MM.1S (cell line): Measurements from ENCODE around the gene PLEKHA5.

Source experiments
- DNase-seq: peaks from one replicate; pipeline ENCODE4 v3.0.0-alpha.2; 2015
- H2AFZ ChIP-seq: fragments of 300-600 bp; sonication (generic); 2 replicates; pipeline ENCODE4 v1.6.0; 2016; ENCODE audit warnings: antibody characterized with exemption, low read length
- H3F3A ChIP-seq: fragments of 300-600 bp; sonication (generic); 2 replicates; pipeline ENCODE4 v1.6.1; 2016; ENCODE audit warnings: mild to moderate bottlenecking, antibody characterized with exemption, low read length, moderate library complexity, mixed read lengths; ENCODE audit not compliant: insufficient read depth
- H3K27ac ChIP-seq: fragments of 300-600 bp; sonication (generic); 2 replicates; pipeline ENCODE4 v1.5.1; 2016; ENCODE audit warnings: mild to moderate bottlenecking, low read length
- H3K27me3 ChIP-seq: fragments of 300-600 bp; sonication (generic); replicated peaks from 2 replicates; pipeline ENCODE4 v1.6.0; 2016; ENCODE audit warnings: low read length; ENCODE audit not compliant: insufficient read depth
- H3K36me3 ChIP-seq: fragments of 300-600 bp; sonication (generic); replicated peaks from 2 replicates; pipeline ENCODE4 v1.6.1; 2016; ENCODE audit warnings: mild to moderate bottlenecking, low read length, mixed read lengths; ENCODE audit not compliant: insufficient read depth
- H3K4me1 ChIP-seq: fragments of 300-600 bp; sonication (generic); 2 replicates; pipeline ENCODE4 v1.6.1; 2016; ENCODE audit warnings: low read length, mixed read lengths
- H3K4me2 ChIP-seq: fragments of 300-600 bp; sonication (generic); 2 replicates; pipeline ENCODE4 v1.6.0; 2016; ENCODE audit warnings: low read depth, low read length
- H3K4me3 ChIP-seq: fragments of 300-600 bp; sonication (generic); 2 replicates; pipeline ENCODE4 v1.5.1; 2016; ENCODE audit warnings: low read length, mixed read lengths
- H3K79me2 ChIP-seq: fragments of 300-600 bp; sonication (generic); 2 replicates; pipeline ENCODE4 v1.6.1; 2016; ENCODE audit warnings: mixed run types, low read length, mixed read lengths
- H3K9ac ChIP-seq: fragments of 300-600 bp; sonication (generic); 2 replicates; pipeline ENCODE4 v1.6.1; 2016; ENCODE audit warnings: low read length, mixed read lengths
- H3K9me2 ChIP-seq: fragments of 300-600 bp; sonication (generic); replicated peaks from 2 replicates; pipeline ENCODE4 v1.6.1; 2016; ENCODE audit warnings: mild to moderate bottlenecking, low read length, mixed read lengths; ENCODE audit not compliant: insufficient read depth
- H3K9me3 ChIP-seq: fragments of 300-600 bp; sonication (generic); replicated peaks from 2 replicates; pipeline ENCODE4 v1.6.1; 2016; ENCODE audit warnings: mild to moderate bottlenecking, low read length, mixed read lengths; ENCODE audit not compliant: insufficient read depth
- H4K20me1 ChIP-seq: fragments of 300-600 bp; sonication (generic); 2 replicates; pipeline ENCODE4 v1.6.1; 2016; ENCODE audit warnings: mild to moderate bottlenecking, low read length, moderate library complexity, mixed read lengths; ENCODE audit not compliant: insufficient read depth
- CTCF ChIP-seq: fragments of 300-600 bp; sonication (generic); IDR thresholded peaks from 2 replicates; pipeline ENCODE4 v1.5.1; 2016; ENCODE audit warnings: antibody characterized with exemption, low read length, mixed read lengths
- EZH2 ChIP-seq: fragments of 300-600 bp; sonication (generic); optimal IDR thresholded peaks from 2 replicates; pipeline ENCODE3; 2017; ENCODE audit warnings: low read depth, mild to moderate bottlenecking, antibody characterized with exemption, low read length, mixed read lengths
- EZH2phosphoT487 ChIP-seq: fragments of 300-600 bp; sonication (generic); IDR thresholded peaks from 2 replicates; pipeline ENCODE4 v1.6.1; 2018; ENCODE audit warnings: antibody characterized with exemption, low read length

Gene PLEKHA5

GRCh38 chr12:19402743-19403431, 273.4 kb downstream of the PLEKHA5 start:
- Histone ChIP-seq H3K36me3 (no peaks in the 10 kb centered on the region), H3K4me1 (no peaks in the 10 kb centered on the region), H2AFZ (no peak overlapping the region), H4K20me1 (no peaks in the 10 kb centered on the region), H3K27ac (no peak overlapping the region), H3K4me2 (no peak overlapping the region), H3K4me3 (no peak overlapping the region), H3F3A (no peaks in the 10 kb centered on the region), H3K79me2 (no peaks in the 10 kb centered on the region), H3K27me3 (no peaks in the 10 kb centered on the region), H3K9ac (no peak overlapping the region), H3K9me2 (no peaks in the 10 kb centered on the region), H3K9me3 (no peaks in the 10 kb centered on the region)
- no peak for DNase-seq
- TF ChIP-seq CTCF (no peak), EZH2phosphoT487 (no peak), EZH2 (no peak)

GRCh38 chr12:19404242-19404880, 274.8 kb downstream of the PLEKHA5 start:
- Histone ChIP-seq H3K9ac (no peak overlapping the region), H2AFZ (no peak overlapping the region), H3F3A (no peaks in the 10 kb centered on the region), H3K27ac (no peak overlapping the region), H3K36me3 (no peaks in the 10 kb centered on the region), H3K9me2 (no peaks in the 10 kb centered on the region), H3K9me3 (no peaks in the 10 kb centered on the region), H3K27me3 (no peaks in the 10 kb centered on the region), H3K79me2 (no peaks in the 10 kb centered on the region), H3K4me1 (no peaks in the 10 kb centered on the region), H4K20me1 (no peaks in the 10 kb centered on the region), H3K4me2 (no peak overlapping the region), H3K4me3 (no peak overlapping the region)
- TF ChIP-seq EZH2 (no peak), CTCF (no peak), EZH2phosphoT487 (no peak)
- no peak for DNase-seq

GRCh38 chr12:19409376-19409775, 279.8 kb downstream of the PLEKHA5 start:
- H2AFZ ChIP-seq: no peak overlapping the region

More at GRCh38 chr12:19409376-19409775, 279.8 kb downstream of the PLEKHA5 start:
- Histone ChIP-seq H3K27ac (no peak overlapping the region), H3K4me3 (no peak overlapping the region), H3K79me2 (no peaks in the 10 kb centered on the region), H3K4me2 (no peak overlapping the region), H3K4me1 (no peaks in the 10 kb centered on the region), H3K9me3 (no peaks in the 10 kb centered on the region), H3K27me3 (no peaks in the 10 kb centered on the region), H3K36me3 (no peaks in the 10 kb centered on the region), H4K20me1 (no peaks in the 10 kb centered on the region), H3K9ac (no peak overlapping the region), H3F3A (no peaks in the 10 kb centered on the region), H3K9me2 (no peaks in the 10 kb centered on the region)
- no peak for DNase-seq
- TF ChIP-seq EZH2 (no peak), EZH2phosphoT487 (no peak), CTCF (no peak)
